NCI-H2196 (cell line): ENCODE data around the gene AKT2.

Experiments used
- DNase-seq: peaks from one replicate; lab custom pipeline; 2025; ENCODE audit not compliant: unreplicated experiment; lab: John Stamatoyannopoulos, UW

The AKT2 gene

DNA sequence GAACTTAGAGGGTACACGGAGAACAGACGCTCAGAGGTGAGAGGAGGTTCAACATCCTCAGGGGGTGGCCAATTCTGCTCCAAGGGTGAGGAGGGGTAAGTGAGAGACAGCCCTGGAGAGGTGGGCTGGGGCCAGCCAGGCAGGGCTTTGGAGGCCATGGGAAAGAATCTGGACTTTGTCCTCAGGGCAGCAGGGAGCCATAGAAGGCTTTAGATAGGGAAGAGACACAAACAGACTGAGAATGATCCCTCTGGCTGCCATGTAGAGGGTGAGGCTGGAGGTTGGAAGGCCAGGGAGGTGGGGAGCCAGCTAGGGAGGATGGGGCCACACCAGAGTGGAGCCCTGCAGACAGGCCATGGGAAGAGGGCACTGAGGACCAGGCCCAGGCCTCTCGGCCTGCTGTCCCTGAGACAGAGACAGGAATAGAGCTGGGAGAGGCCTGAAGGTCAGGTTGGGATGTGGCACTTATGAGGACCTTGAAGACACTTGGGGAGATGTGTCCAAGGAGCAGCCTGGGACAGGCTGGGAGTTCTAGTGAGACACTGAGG, 29.5 kb downstream of the AKT2 start:
- no peak for DNase-seq

DNA sequence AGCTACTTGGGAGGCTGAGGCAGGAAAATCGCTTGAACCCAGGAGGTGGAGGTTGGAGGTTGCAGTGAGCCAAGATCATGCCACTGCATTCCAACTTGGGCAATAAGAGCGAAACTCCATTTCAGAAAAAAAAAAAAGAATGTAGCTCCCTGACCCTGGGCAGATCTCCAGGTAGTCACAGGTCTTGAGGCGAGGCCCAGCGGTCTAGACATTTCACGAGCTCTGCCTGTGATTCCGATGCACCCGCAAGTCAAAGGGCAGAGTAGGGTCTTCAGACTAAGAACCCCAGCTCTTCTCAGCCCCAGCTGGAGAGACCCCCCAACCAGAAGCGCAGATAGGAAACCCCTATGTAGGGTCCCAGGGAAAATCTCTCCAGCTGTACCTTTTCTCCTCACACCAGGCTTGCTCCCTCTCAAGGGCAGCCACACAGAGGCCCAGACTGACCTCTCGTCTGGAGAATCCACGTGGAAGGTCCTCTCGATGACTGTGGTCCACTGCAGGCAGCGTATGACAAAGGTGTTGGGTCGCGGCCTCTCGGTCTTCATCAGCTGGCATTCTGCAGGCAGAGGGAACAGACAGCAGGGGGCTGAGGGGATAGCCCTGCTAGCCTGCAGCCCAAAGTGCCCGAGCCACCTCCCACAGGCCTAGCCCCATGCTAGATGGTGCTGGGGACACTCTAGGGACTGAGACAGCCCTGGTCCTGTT, 30.3 kb downstream of the AKT2 start:
- DNase-seq, result no peak

DNA sequence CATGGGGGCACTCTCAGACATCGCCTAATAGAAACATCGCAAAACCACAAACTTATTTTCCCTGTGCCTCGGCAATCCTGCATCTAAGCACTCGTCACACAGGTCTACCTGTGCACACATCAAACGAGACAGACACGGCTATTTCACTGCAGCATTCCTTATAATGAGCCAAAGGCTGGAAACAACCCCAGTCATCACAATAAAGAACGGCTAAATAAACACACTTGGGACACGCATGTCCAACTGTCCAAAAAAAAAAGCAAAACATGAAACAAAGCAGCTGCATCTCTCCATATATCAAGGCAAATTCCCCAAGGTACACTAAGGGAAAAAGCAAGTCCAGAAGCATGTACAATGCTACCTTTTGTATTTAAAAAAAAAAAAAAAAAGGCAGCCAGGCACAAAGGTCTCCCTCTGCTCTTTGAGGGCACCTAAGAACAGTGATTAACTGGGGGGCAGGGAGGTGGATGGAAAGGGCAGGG, 31.5 kb downstream of the AKT2 start:
- no peak for DNase-seq

DNA sequence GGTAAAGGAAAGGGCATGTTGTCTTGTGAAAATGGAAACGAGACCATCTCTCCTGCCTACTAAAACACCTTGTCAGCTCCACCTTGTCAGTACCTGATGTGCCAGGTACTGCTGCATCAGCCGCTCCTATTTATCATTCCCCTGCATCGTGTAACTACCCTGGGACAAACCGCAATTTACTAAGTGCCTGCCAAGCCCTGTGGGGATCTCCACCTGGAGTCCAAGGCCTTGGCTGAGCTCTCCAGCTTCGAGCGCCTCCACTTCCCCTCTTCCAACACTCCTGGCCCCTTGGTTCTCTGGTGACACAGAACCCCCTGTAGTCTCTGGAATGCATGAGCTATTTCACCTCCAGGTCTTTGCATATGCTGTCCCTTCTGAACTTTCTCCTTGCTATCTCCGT, 32.8 kb downstream of the AKT2 start:
- DNase-seq, result no peak

DNA sequence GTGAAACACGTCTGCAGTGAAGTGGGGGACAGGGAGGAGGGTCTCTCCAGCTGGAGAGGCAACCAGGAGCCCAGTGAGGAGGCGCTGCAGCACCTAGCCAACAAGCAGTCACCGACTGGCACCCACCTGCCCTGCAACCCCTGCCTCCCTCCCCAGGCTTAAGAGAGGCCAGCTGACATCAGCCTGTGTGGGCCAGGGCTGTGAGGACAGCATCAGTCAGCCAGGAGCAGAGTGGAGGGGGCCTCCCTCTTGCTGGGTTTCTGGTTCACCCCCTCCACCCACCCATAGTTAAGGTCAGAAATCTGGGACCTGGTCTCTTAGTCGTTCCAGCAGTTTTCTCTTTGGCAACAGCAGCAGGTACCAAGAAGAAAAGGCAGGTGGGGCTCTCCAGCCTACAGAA, 33.2 kb downstream of the AKT2 start:
- no peak for DNase-seq

DNA sequence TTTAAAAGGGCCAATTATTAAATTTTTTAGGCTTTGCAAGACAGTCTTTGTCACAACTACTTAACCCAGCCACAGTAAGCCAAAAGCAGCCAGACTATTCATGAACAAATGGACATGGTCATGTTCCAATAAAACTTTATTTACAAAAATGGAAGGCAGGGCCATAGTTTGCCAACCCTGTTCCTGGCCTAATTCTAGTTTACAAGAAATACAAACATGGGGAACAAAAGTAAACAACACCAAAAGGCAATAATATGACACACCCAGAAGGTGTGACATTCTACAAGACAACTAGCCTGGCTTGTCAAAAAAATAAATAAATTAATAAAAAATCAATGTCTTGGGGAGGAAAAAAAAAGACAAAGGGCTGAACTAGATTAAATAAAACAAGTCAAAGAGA, 33.9 kb downstream of the AKT2 start:
- no peak for DNase-seq

DNA sequence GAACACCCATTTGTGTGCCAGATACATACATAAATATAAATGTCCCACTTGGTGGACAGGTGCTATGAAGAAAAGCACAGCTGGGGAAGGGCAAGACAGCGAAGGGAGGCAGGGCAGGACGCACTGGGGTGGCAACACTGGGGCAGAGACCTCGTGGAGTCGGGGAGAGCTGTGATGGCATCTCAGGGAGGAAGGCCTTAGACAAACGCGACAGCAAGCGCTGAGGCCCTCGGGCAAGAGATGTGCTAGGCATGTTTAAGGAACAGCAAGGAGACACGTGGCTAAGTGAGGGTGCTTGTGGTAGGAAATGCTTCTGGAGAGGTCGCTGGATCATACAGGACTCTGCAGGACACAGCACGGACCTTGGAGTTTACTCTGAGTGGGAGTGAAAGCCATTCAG, 35.4 kb downstream of the AKT2 start:
- DNase-seq, result no peak

DNA sequence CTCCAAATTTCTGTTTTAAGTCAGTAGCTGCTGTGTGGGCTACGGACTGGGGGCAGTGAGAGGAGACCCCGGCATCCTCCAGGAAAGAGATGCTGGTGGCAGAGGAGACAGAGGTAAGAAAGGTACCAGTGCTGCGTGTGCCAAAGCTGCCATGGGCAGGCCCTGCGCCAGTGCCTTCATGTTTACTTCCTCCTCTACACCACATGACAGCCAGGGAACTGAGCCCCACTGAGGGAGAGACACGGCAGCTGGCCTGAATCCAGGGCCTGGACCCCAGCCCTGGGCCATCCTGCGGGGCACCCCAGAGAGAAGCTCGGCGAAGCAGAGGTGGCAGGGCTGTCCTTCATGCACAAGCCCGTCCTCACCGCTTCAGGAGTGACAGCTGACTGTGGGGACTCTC, 35.9 kb downstream of the AKT2 start:
- no peak for DNase-seq

DNA sequence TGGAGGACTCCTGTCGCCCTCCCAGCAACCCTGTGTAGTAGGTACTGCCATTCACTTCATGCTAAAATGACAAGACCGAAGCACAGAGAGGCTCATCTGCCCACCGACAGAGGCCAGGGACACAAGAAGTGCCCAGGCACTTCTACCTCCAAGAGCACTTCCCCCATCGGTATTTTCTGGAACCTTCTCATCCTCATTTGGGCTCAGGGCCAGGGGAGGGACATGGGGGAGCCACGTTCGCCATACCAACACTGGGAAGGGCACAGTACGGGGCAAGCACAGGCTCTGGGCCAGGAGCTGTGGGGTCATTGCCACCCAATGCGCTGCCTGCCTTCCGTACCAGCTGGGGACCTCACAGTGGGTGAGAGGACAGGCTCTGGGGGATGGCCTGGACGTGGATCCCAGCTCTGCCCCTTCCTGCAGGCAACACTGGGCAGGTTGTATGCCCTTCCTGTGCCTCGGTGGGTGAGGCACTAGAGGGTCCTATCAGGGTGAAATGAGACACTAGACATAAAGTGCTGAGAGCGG, 37.3 kb downstream of the AKT2 start:
- DNase-seq, result no peak

DNA sequence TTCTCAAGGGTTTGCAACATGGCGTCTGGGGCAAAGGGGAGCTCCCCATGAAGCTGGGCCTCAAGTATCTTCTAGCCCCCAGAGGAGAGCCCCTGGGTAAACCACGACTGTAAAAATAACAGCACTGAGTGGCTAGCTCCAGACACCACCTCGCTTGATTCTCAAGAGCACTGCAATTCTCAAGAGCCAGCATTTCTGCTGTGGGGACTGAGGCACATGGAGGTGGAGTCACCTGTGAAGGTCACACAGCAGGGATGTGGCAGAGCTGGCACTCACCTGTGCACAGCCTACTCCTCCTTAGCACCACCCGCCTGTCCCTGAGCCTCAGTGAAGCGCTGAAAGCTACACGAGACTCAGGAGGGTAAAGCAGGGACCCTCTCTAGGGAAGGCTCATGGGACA, 38.0 kb downstream of the AKT2 start:
- DNase-seq, result no peak

DNA sequence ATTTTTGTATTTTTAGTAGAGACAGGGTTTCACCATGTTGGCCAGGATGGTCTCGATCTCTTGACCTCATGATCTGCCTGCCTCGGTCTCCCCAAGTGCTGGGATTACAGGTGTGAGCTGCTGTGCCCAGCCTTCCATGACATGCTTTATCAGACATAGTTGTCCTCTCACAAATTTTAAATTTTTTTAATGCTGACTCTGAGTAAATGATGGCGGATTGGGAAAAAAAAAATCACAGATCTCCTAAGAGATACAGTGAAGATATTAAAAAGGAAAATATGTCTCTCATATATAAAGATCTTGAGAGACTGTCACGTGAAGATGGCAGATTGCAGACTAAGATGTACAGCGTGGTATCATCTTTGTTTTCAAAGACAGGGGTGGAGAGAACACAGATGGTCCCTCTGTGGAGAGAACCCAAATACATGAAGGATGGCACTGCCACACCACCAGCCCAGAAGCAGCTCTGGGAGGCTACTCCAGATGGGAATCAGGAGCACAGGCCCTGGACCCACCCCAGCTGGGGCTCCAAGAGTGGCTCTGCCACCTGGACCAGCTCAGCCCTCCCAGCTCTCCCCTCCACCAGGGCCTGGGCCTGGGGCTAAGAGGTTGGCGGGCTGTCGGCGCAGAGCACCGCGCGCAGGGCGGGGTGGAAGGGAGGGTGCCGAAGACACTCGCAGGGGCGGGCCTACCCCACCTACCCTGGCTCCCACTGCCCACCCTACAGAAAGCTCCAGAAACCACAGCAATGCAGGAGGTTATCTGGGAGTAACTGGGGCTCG, 38.7 kb downstream of the AKT2 start:
- no peak for DNase-seq

DNA sequence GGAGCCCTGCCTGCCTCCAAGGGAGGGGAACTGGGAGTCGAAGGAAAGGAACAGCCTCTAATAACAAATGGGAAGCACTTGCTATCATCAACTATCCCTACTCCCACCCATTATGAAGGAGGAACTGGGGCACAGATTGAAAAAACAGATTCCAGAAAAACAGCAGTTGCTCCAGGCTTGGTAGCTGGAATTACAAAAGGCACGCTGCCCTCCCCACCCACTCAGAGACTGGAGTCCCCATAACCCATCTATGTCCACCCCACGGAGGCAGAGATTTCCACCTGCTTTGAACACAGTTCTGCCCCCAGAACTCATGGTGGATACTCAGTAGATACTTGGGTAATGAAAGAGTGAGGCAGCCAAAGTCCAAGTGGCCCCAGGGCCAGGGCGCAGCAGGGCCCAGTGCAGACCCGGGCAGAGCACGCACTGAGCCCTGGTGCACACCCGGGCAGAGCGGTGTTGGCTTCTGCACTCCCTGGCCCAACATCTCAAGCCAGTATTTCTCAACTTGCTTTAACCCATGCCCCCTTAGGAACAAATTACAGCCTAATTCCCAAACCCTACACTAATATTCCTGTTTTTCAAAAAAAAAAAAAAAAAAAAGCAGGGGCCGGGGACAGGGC, 39.5 kb downstream of the AKT2 start:
- DNase-seq, result no peak

DNA sequence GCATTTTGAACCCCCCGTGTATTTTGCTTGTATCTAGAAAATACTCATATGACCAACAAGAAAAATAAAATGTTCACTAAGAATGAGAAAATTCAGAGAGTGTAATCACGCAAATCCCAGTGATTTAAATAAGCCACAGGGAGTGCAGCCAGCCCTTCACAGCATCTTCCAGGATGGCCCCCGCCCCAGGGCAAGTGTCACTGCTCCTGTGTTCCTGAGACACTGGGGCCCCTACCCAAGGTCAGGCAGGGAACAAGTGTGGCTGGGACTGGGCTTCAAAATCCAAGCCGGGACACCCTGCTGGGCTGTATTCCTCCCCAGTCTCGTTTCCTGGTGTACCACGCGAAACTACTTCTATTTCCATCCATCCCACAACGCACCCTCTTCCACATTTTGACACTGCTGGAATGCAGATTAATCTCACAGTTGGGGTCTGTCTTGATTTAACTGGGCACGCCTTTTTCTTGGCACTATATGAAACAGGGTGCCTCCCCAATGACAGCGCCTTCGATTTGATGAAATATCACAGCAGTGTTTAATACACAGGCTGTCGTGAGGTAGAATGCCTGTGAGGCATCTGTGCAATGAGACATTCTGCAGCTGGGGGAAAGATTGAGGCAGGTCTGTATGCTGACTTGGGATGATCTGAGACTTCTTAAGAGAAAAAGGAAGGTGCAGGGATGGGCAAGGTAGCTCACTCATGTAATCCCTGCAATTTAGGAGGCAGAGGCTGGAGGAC, 40.4 kb downstream of the AKT2 start:
- no peak for DNase-seq

DNA sequence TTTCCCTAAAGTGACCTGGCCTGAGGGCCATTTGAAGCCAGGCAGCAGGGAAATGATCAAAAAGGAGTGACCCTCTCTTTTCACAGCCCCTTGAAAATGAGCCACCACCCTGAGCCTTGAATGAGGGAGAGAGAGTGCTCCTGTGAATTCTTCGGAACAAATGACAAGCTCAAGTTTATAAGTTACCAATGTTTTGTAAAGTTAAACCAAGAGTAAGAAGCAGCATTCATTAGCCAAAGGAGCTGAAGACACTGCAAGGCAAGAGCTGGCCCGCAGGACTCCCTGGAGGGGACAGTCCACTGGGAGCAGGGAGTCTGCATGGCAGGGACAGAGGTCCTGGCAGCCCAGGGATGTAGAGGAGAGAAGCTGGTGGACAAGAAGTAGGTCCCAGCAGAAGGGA, 42.0 kb downstream of the AKT2 start:
- no peak for DNase-seq

DNA sequence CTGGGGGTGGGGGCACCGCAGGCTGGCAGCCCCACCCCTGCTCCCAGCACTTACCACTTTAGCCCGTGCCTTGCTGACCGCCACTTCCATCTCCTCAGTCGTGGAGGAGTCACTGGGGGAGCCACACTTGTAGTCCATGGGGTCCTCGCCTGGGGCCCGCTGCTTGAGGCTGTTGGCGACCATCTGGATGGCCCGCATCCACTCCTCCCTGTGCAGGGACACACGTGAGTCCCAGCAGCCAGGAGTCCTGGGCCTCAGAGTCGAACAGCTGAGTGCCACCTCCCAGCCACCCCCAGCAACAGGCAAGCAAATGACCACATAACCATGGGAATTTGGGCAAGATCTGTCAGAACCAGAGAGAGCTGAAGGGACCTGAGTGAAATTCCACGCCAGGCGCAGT, 42.7 kb downstream of the AKT2 start:
- DNase-seq, result no peak

DNA sequence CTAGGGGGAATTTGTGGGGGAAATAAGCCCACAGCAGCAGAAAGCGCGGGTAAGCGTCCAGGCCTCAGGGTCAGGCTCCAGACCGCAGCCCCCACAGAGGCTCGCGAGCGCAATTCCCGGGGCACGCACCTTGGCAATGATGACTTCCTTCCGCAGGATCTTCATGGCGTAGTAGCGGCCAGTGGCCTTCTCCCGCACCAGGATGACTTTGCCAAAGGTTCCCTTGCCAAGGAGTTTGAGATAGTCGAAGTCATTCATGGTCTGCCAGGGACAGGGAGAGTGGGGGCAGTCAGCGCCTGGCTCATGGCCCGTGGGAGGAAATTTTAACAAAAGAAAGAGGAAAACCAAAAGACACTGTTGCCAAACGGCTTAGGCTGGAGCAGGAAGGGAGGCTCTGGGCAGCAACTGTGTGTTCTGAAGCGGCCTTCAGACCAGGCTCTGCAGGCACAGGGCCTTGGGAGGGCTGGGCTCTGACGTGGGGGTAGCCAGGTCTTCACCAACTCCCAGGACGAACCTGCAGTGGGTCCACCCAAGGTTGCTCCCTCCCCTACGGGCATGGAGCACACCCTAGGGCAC, 43.2 kb downstream of the AKT2 start:
- DNase-seq, result no peak

DNA sequence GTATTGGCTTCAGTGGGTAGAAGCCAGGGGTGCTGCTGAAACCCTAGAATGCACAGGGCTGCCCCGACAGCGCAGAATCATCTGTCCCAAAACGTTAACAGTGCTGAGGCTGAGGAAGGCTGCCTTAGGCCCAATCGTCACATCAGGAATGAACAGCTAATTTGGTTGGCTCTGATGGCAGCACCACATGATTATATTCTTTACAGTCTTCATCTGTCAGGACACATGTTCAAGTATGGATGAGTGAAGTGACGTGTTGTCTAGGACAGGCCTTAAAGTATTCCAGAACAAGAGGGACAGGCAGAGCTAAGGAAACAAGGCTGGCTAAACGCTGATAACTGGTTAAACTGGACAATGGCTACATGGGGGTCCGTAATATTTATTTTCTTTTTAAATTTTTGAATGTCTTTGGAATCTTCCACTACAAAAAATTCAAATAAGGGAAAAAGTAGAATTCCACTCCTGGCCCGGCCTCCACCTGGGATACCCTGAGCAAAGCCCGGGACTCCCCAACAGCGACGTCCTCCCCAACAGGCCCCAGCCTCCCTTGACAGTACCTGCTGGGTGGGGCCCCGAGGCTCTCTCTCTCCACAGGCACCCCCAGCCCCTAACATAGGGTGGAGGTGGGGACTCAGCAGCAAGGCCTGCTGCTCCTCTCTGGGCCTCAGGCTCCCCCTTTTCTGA, 43.9 kb downstream of the AKT2 start:
- no peak for DNase-seq

DNA sequence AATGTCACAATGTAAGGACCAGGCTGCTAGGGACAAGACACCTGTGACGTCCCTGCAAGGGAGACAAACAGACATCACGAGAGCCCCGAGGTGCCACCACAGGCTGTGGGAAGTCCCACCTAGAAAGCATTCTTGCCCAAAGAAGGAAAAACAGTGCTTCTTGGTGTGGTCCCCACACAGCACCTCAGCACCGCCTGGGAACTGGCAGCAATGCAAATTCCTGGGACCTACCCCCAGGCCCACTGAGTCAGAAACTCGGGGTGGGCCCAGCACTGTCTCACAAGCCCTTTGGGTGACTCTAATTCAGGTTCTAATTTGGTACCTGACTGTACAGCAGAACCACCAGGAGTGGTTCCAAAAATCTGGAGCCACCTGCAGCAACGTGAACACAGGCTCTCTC, 44.8 kb downstream of the AKT2 start:
- no peak for DNase-seq

DNA sequence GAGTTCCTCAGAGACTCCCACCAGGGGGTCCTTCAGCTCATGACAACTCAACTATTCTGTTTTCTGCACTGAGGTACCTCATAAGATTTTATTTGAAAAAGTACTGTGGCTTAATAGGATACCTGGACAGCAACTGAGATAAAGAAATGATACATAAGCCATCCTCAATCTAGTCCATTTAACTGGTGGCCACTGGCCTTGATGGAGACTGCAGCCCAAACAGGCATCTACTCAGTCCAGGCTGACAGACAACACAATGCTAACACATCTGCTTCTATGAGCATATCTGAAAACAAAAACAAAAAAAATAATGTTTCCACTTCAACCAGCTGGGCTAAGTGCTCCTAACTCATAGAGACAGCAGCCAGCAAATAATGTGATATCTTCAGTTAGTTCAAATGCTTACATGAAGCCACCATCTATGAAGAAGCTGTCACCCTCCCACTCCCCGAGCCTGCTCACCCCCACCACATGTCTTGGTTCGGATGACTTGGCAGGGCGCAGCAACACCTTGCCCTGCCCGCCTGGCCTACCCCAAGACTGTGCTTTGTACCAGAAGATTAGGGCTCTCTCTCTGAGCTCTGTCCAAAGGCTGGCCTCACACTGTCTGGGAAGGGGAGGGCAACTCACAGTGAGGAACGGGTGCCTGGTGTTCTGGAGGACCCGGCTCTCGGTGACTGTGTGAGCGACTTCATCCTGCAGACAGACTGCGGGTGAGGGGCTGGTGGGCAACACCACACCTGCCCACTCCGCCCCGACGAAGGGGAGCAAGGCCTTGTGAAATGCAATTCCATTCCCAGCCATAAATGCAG, 45.5 kb downstream of the AKT2 start:
- DNase-seq, result no peak
